Measurements from ENCODE around the gene LIPK. TPM values are rescaled to one million over a fixed set of nuclear protein-coding genes. Genes with fewer than 3 reads are reported as not detected.

Gene LIPK
- total RNA-seq, 1 donor from 2014 or later, result not detected

GRCh38 chr10:88676283-88677060, 29.6 kb upstream of the LIPK start:
- H3K27ac Mint-ChIP-seq (ENCODE audit: unreplicated experiment), result no peak overlapping the region
- H3K36me3 ChIP-seq (ENCODE audit: insufficient read depth, low read length), result no peaks in the 10 kb centered on the region
- TF ChIP-seq EZH2 (IDR thresholded peaks at IDR 0.05; ENCODE audit: insufficient read depth, low read length) (no peak), CTCF (IDR thresholded peaks at IDR 0.05; ENCODE audit: insufficient read depth, low read depth, low read length) (no peak)
- no peak for DNase-seq (ENCODE audit: low read depth)
- no peak overlapping the region for H3K4me2 ChIP-seq (ENCODE audit: low read length)
- no peaks in the 10 kb centered on the region for H3K79me2 ChIP-seq (ENCODE audit: insufficient read depth, low read length)
- no peaks in the 10 kb centered on the region for H3K9me3 Mint-ChIP-seq (ENCODE audit: unreplicated experiment)
- H3K27me3 ChIP-seq (ENCODE audit: insufficient read depth, low read length), result no peaks in the 10 kb centered on the region
- no peaks in the 10 kb centered on the region for H3K4me1 ChIP-seq (ENCODE audit: insufficient read depth, low read length)
- no peaks in the 10 kb centered on the region for H3K36me3 Mint-ChIP-seq (ENCODE audit: low read depth, unreplicated experiment)
- H3K27ac ChIP-seq (ENCODE audit: low read depth, low read length), result no peak overlapping the region
- H3K4me1 Mint-ChIP-seq (ENCODE audit: low read depth, unreplicated experiment), result no peaks in the 10 kb centered on the region
- no peak overlapping the region for H3K4me3 Mint-ChIP-seq (ENCODE audit: unreplicated experiment)
- H3K9ac ChIP-seq (ENCODE audit: low read length), result no peak overlapping the region
- FAIRE-seq, result no peak
- H2AFZ ChIP-seq (ENCODE audit: low read depth, low read length), result no peak overlapping the region
- no peaks in the 10 kb centered on the region for H3K27me3 Mint-ChIP-seq (ENCODE audit: low read depth, unreplicated experiment)
- H4K20me1 ChIP-seq (ENCODE audit: insufficient read depth, low read length), result no peaks in the 10 kb centered on the region
- no peaks in the 10 kb centered on the region for H3K9me3 ChIP-seq (ENCODE audit: insufficient read depth, low read depth, low read length)
- H3K4me3 ChIP-seq (ENCODE audit: insufficient read depth, low read depth, low read length), result no peak overlapping the region

GRCh38 chr10:88680958-88681357, 25.1 kb upstream of the LIPK start:
- H3K9ac ChIP-seq (ENCODE audit: low read length), result no peak overlapping the region
- H3K9me3 ChIP-seq (ENCODE audit: insufficient read depth, low read depth, low read length), result no peaks in the 10 kb centered on the region
- no peak for FAIRE-seq
- no peak overlapping the region for H2AFZ ChIP-seq (ENCODE audit: low read depth, low read length)
- Mint-ChIP-seq H3K27me3 (ENCODE audit: low read depth, unreplicated experiment) (no peaks in the 10 kb centered on the region), H3K4me3 (ENCODE audit: unreplicated experiment) (no peak overlapping the region), H3K9me3 (ENCODE audit: unreplicated experiment) (no peaks in the 10 kb centered on the region), H3K4me1 (ENCODE audit: low read depth, unreplicated experiment) (no peaks in the 10 kb centered on the region), H3K36me3 (ENCODE audit: low read depth, unreplicated experiment) (no peaks in the 10 kb centered on the region), H3K27ac (ENCODE audit: unreplicated experiment) (no peak overlapping the region)
- H3K4me3 ChIP-seq (ENCODE audit: insufficient read depth, low read depth, low read length), result no peak overlapping the region
- H4K20me1 ChIP-seq (ENCODE audit: insufficient read depth, low read length), result no peaks in the 10 kb centered on the region
- H3K27ac ChIP-seq (ENCODE audit: low read depth, low read length), result no peak overlapping the region
- H3K79me2 ChIP-seq (ENCODE audit: insufficient read depth, low read length), result no peaks in the 10 kb centered on the region
- TF ChIP-seq EZH2 (IDR thresholded peaks at IDR 0.05; ENCODE audit: insufficient read depth, low read length) (no peak), CTCF (IDR thresholded peaks at IDR 0.05; ENCODE audit: insufficient read depth, low read depth, low read length) (no peak)
- no peak overlapping the region for H3K4me2 ChIP-seq (ENCODE audit: low read length)
- no peaks in the 10 kb centered on the region for H3K27me3 ChIP-seq (ENCODE audit: insufficient read depth, low read length)
- DNase-seq (ENCODE audit: low read depth), result no peak
- H3K36me3 ChIP-seq (ENCODE audit: insufficient read depth, low read length), result no peaks in the 10 kb centered on the region
- no peaks in the 10 kb centered on the region for H3K4me1 ChIP-seq (ENCODE audit: insufficient read depth, low read length)

GRCh38 chr10:88682491-88682890, 23.6 kb upstream of the LIPK start:
- H3K4me2 ChIP-seq (ENCODE audit: low read length), result no peak overlapping the region
- no peak overlapping the region for H2AFZ ChIP-seq (ENCODE audit: low read depth, low read length)
- no peaks in the 10 kb centered on the region for H3K36me3 Mint-ChIP-seq (ENCODE audit: low read depth, unreplicated experiment)
- H3K27ac Mint-ChIP-seq (ENCODE audit: unreplicated experiment), result no peak overlapping the region
- no peaks in the 10 kb centered on the region for H3K9me3 Mint-ChIP-seq (ENCODE audit: unreplicated experiment)
- H3K4me1 ChIP-seq (ENCODE audit: insufficient read depth, low read length), result no peaks in the 10 kb centered on the region
- H3K9ac ChIP-seq (ENCODE audit: low read length), result no peak overlapping the region
- no peak for FAIRE-seq
- H3K27me3 Mint-ChIP-seq (ENCODE audit: low read depth, unreplicated experiment), result no peaks in the 10 kb centered on the region
- H3K4me1 Mint-ChIP-seq (ENCODE audit: low read depth, unreplicated experiment), result no peaks in the 10 kb centered on the region
- TF ChIP-seq EZH2 (IDR thresholded peaks at IDR 0.05; ENCODE audit: insufficient read depth, low read length) (no peak), CTCF (IDR thresholded peaks at IDR 0.05; ENCODE audit: insufficient read depth, low read depth, low read length) (no peak)
- no peaks in the 10 kb centered on the region for H3K79me2 ChIP-seq (ENCODE audit: insufficient read depth, low read length)
- H3K27me3 ChIP-seq (ENCODE audit: insufficient read depth, low read length), result no peaks in the 10 kb centered on the region
- H3K36me3 ChIP-seq (ENCODE audit: insufficient read depth, low read length), result no peaks in the 10 kb centered on the region
- no peak for DNase-seq (ENCODE audit: low read depth)
- no peak overlapping the region for H3K4me3 ChIP-seq (ENCODE audit: insufficient read depth, low read depth, low read length)
- no peak overlapping the region for H3K4me3 Mint-ChIP-seq (ENCODE audit: unreplicated experiment)
- H3K9me3 ChIP-seq (ENCODE audit: insufficient read depth, low read depth, low read length), result no peaks in the 10 kb centered on the region
- no peaks in the 10 kb centered on the region for H4K20me1 ChIP-seq (ENCODE audit: insufficient read depth, low read length)
- H3K27ac ChIP-seq (ENCODE audit: low read depth, low read length), result no peak overlapping the region
